Liver (tissue), 9 donors: ENCODE data around the gene MAML3. TPM values are rescaled to one million over a fixed set of nuclear protein-coding genes. Genes with fewer than 3 reads are reported as not detected.

ENCODE experiments used
- DNase-seq: peaks from one replicate; pipeline ENCODE4 v3.0.0-alpha.2; 2017; ENCODE audit warnings: low spot score
- H3K27ac ChIP-seq, 2 donors: one replicate each; pipeline ENCODE4 v1.7.0; 2013; ENCODE audit warnings: inconsistent platforms in 2 of 2, low read length in 2 of 2, control low read depth in 1 of 2, low read depth in 1 of 2, mild to moderate bottlenecking in 1 of 2
- H3K27me3 ChIP-seq, 4 donors: one replicate each; pipeline versions ENCODE4 v1.6.1 to v1.7.0; 2013; ENCODE audit warnings: low read length in 3 of 4, inconsistent platforms in 1 of 4, mild to moderate bottlenecking in 1 of 4, moderate library complexity in 1 of 4; ENCODE audit not compliant: control insufficient read depth in 4 of 4, insufficient read depth in 4 of 4
- H3K36me3 ChIP-seq, 4 donors: one replicate each; pipeline versions ENCODE4 v1.6.1 to v1.7.0; 2013; ENCODE audit warnings: low read length in 3 of 4, mild to moderate bottlenecking in 3 of 4, low read depth in 1 of 4, moderate library complexity in 1 of 4; ENCODE audit not compliant: control insufficient read depth in 4 of 4, insufficient read depth in 3 of 4
- H3K4me1 ChIP-seq, 4 donors: one replicate each; pipeline versions ENCODE4 v1.6.1 to v1.7.0; 2013; ENCODE audit warnings: low read length in 3 of 4, mild to moderate bottlenecking in 3 of 4, moderate library complexity in 1 of 4; ENCODE audit not compliant: control insufficient read depth in 4 of 4, insufficient read depth in 4 of 4
- H3K4me3 ChIP-seq, 3 donors: one replicate each; pipeline versions ENCODE4 v1.6.1 to v1.7.0; 2013; ENCODE audit warnings: low read length in 3 of 3, control low read depth in 1 of 3, low read depth in 1 of 3, mild to moderate bottlenecking in 1 of 3
- H3K9ac ChIP-seq, 2 donors: one replicate each; pipeline ENCODE4 v1.7.0; 2013; ENCODE audit warnings: low read length in 2 of 2, mild to moderate bottlenecking in 2 of 2, moderate library complexity in 2 of 2, control low read depth in 1 of 2, low read depth in 1 of 2
- H3K9me3 ChIP-seq, 4 donors: one replicate each; pipeline versions ENCODE4 v1.6.1 to v1.7.0; 2013; ENCODE audit warnings: low read length in 3 of 4; ENCODE audit not compliant: control insufficient read depth in 4 of 4
- ATF3 ChIP-seq: IDR thresholded peaks from 2 replicates; pipeline ENCODE4 v1.6.1; 2016; ENCODE audit warnings: antibody characterized with exemption
- CTCF ChIP-seq: fragments of 150-350 bp; IDR thresholded peaks from 2 replicates; pipeline ENCODE4 v1.5.1; 2017; ENCODE audit warnings: improper control_type of control experiment, low read depth, low read length; ENCODE audit not compliant: missing input control
- EGR1 ChIP-seq, 2 donors: IDR thresholded peaks; 2 replicates each; pipeline ENCODE4 v1.6.1; 2016 to 2018; ENCODE audit warnings: antibody characterized with exemption in 2 of 2, low read depth in 2 of 2
- FOXA1 ChIP-seq: IDR thresholded peaks from 2 replicates; pipeline ENCODE4 v1.6.1; 2016; ENCODE audit warnings: antibody characterized with exemption
- FOXA2 ChIP-seq: IDR thresholded peaks from 2 replicates; pipeline ENCODE4 v1.6.1; 2016; ENCODE audit warnings: antibody characterized with exemption
- GABPA ChIP-seq, 2 donors: IDR thresholded peaks in 1 of 2; conservative IDR thresholded peaks in 1 of 2; 2 replicates each; pipeline ENCODE4 v1.6.1; 2016; ENCODE audit warnings: antibody characterized with exemption in 2 of 2, mild to moderate bottlenecking in 1 of 2, moderate library complexity in 1 of 2
- HNF4A ChIP-seq, 2 donors: conservative IDR thresholded peaks; 2 replicates each; pipeline ENCODE4 v1.6.1; 2016; ENCODE audit warnings: antibody characterized with exemption in 2 of 2, mild to moderate bottlenecking in 2 of 2
- HNF4G ChIP-seq: IDR thresholded peaks from 2 replicates; pipeline ENCODE4 v1.6.1; 2016; ENCODE audit warnings: antibody characterized with exemption
- JUND ChIP-seq, 2 donors: IDR thresholded peaks; 2 replicates each; pipeline ENCODE4 v1.6.1; 2016; ENCODE audit warnings: antibody characterized with exemption in 2 of 2
- NR2F2 ChIP-seq: IDR thresholded peaks from 2 replicates; pipeline ENCODE4 v1.6.1; 2016; ENCODE audit warnings: antibody characterized with exemption
- SP1 ChIP-seq: IDR thresholded peaks from 2 replicates; pipeline ENCODE4 v1.6.1; 2018; ENCODE audit warnings: antibody characterized with exemption, mild to moderate bottlenecking
- TAF1 ChIP-seq: conservative IDR thresholded peaks from 2 replicates; pipeline ENCODE4 v1.6.1; 2016; ENCODE audit warnings: antibody characterized with exemption, mild to moderate bottlenecking
- YY1 ChIP-seq: IDR thresholded peaks from 2 replicates; pipeline ENCODE4 v1.6.1; 2016; ENCODE audit warnings: antibody characterized with exemption, mild to moderate bottlenecking
- WGBS: extraction: QIAGEN DNeasy Blood & Tissue Kit; methylation state at CpG from one replicate; pipeline ENCODE4 v1.1.7; 2013; 5-methylcytosine and 5-hydroxymethylcytosine counted together
- polyA plus RNA-seq, 2 donors: library from polyadenylated mRNA; stranded (reverse) in 1 of 2; unstranded in 1 of 2; fragments of 200-250 nt in 1 of 2; fragments of >200 nt in 1 of 2; fragmentation: Nextera tagmentation in 1 of 2; extraction: Ambion mirVana in 1 of 2; gene quantifications; one replicate each; pipeline versions ENCODE4 v1.2.1 to v1.2.3, GENCODE V29; 2013 to 2015
- total RNA-seq, 2 donors: library from RNA; depleted of rRNA; stranded (reverse); fragments of >200 nt; gene quantifications; one replicate each; pipeline ENCODE4 v1.2.3, GENCODE V29; 2014
- TF ChIP-seq, protein P1 (sequence below): IDR thresholded peaks from 2 replicates; pipeline ENCODE4 v1.6.1; 2016; ENCODE audit warnings: antibody characterized with exemption, mild to moderate bottlenecking
- donor health status: healthy.
- donor health status: healthy.
- donor health status: healthy.
- donor health status: healthy.
- donor health status: healthy.

The MAML3 gene
- total and polyA plus RNA-seq, 4 donors: 1.3 to 4.3 (median 2.7) TPM

DNA sequence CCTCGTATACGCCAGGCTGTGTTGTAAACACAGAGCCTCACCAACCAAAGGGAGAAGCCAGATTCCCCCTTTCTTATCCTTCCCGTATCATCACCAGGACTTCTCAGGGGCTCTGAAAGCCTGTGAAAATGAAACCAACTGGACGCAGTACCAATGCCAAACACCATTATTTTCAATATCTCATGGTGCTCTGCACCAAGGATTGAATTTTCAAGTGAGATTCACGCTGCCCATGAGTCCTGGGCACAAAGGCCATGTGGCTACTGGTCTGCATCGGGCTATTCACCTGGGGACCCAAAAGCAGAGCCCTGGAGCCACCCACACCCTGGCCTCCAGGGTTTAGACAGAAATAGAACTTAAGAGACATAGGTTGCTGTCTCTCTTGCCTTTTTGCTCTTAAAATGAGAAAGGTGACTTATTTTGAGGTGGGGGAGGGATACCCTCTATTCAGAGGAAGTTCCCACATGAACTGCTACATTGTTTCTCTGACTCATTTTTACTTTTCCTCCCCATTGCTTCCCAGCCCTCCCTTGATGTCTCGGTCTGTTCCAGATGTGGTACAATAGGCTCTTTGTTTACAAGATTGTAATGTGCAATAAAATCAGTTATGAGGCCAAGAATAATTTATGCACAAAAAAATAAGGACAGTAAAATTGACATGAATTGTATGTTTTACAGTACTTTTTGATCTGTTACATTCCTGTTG lies 55.4 kb downstream of the MAML3 start:
- no peak overlapping the region for H3K9ac ChIP-seq
- DNase-seq: no peak

GRCh38 chr4:140097572-140097971 lies 56.4 kb downstream of the MAML3 start:
- Histone ChIP-seq H3K9me3 (no peaks in the 10 kb centered on the region), H3K9ac (no peak overlapping the region), H3K4me3 (no peak overlapping the region), H3K4me1 (peaks cover 6 to 15% (median 8%) of the 10 kb centered on the region in 4 donors), H3K27me3 (no peaks in the 10 kb centered on the region), H3K27ac (peak overlapping the region in 1 of 2 donors; percentile 17), H3K36me3 (no peaks in the 10 kb centered on the region)
- WGBS: 75% methylated on average over 4 of the region's 4 CpGs
- no peak for DNase-seq
- TF ChIP-seq TAF1: no peak
- TF ChIP-seq, protein P1, sequence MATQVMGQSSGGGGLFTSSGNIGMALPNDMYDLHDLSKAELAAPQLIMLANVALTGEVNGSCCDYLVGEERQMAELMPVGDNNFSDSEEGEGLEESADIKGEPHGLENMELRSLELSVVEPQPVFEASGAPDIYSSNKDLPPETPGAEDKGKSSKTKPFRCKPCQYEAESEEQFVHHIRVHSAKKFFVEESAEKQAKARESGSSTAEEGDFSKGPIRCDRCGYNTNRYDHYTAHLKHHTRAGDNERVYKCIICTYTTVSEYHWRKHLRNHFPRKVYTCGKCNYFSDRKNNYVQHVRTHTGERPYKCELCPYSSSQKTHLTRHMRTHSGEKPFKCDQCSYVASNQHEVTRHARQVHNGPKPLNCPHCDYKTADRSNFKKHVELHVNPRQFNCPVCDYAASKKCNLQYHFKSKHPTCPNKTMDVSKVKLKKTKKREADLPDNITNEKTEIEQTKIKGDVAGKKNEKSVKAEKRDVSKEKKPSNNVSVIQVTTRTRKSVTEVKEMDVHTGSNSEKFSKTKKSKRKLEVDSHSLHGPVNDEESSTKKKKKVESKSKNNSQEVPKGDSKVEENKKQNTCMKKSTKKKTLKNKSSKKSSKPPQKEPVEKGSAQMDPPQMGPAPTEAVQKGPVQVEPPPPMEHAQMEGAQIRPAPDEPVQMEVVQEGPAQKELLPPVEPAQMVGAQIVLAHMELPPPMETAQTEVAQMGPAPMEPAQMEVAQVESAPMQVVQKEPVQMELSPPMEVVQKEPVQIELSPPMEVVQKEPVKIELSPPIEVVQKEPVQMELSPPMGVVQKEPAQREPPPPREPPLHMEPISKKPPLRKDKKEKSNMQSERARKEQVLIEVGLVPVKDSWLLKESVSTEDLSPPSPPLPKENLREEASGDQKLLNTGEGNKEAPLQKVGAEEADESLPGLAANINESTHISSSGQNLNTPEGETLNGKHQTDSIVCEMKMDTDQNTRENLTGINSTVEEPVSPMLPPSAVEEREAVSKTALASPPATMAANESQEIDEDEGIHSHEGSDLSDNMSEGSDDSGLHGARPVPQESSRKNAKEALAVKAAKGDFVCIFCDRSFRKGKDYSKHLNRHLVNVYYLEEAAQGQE: no peak
- TF ChIP-seq JUND (IDR thresholded peaks at IDR 0.05): no peak
- no peak for TF ChIP-seq HNF4G
- TF ChIP-seq CTCF: no peak

More for the DNA sequence above, 55.4 kb downstream of the MAML3 start:
- peak overlapping the region in 1 of 2 donors; percentile 66 for H3K27ac ChIP-seq
- H3K4me3 ChIP-seq: no peak overlapping the region
- 63% methylated on average over 7 of the region's 7 CpGs for WGBS
- peaks cover 5 to 12% (median 7%) of the 10 kb centered on the region in 4 donors for H3K4me1 ChIP-seq
- no peaks in the 10 kb centered on the region for H3K9me3 ChIP-seq
- TF ChIP-seq HNF4A (conservative IDR thresholded peaks at IDR 0.05): no peak
- TF ChIP-seq GABPA (IDR thresholded peaks at IDR 0.05 in 1 of 2, conservative IDR thresholded peaks at IDR 0.05 in 1 of 2): no peak
- TF ChIP-seq EGR1 (IDR thresholded peaks at IDR 0.05; ENCODE audit: low read depth in 2 of 2): no peak
- TF ChIP-seq YY1: no peak
- TF ChIP-seq SP1: no peak
- no peak for TF ChIP-seq HNF4G
- TF ChIP-seq FOXA1: no peak
- no peak for TF ChIP-seq FOXA2
- TF ChIP-seq NR2F2: no peak
- no peaks in the 10 kb centered on the region for H3K36me3 ChIP-seq
- no peaks in the 10 kb centered on the region for H3K27me3 ChIP-seq

DNA sequence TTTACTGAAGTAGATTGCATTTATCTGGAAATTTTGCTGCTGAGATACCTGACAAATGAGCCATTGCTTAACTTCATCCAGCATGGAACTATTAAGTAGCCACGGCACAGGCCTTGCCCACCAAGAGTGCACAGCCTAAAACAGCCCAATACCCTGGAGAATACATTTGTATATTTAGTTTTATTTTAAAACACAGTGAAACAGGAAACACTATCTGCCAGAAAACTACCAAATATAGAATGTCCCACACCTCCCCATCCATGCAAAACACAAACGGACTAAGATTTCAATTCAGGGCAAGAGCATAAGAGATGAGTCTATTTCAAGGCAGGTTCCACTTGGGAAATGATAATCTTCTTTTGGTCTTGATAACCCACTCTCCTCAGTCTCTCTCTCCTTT lies 57.1 kb downstream of the MAML3 start:
- H3K36me3 ChIP-seq: no peaks in the 10 kb centered on the region
- TF ChIP-seq GABPA (IDR thresholded peaks at IDR 0.05 in 1 of 2, conservative IDR thresholded peaks at IDR 0.05 in 1 of 2) (no peak), HNF4G (no peak), NR2F2 (no peak), SP1 (no peak), TAF1 (no peak), CTCF (no peak), ATF3 (no peak), FOXA1 (no peak)
- no peaks in the 10 kb centered on the region for H3K9me3 ChIP-seq
- 66% methylated on average over 2 of the region's 2 CpGs for WGBS
- DNase-seq: no peak
- no peak overlapping the region for H3K9ac ChIP-seq
- H3K4me3 ChIP-seq: no peak overlapping the region
- H3K27ac ChIP-seq: peak overlapping the region; percentile 17 to 52
- H3K27me3 ChIP-seq: no peaks in the 10 kb centered on the region
- peaks cover 7 to 21% (median 13%) of the 10 kb centered on the region in 4 donors for H3K4me1 ChIP-seq
